Measurements from ENCODE around the gene TFIP11.

The TFIP11 gene

DNA sequence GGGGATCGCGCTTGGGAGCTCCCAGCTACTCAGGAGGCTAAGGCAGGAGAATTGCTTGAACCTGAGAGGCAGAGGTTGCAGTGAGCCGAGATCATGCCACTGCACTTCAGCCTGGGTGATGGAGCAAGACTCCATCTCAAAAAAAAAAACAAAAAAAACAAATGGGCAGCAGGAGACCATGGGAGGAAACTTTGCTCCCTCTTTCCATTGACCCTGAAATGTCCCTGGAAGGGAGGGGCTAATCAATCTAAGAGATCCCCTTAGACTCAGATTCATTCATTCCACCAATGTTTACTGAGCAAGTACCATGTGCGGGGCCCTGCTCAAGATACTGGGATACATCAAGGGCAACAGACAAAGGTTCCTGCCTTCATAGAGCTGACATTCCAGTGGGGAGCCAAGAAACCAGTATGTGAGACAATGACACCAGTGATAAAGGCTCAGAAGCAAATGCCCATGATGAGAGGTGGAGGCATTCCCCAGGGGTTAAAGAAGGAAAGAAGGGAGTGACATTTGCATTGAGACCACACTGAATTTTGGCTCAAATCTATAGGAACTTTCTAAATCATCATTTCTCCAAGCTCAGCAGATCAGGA is 37.7 kb upstream of the TFIP11 start:
- Histone ChIP-seq H3K4me2 (ENCODE audit: low read length, poor library complexity, severe bottlenecking) (no peak overlapping the region), H2AFZ (ENCODE audit: low read depth, low read length) (no peak overlapping the region), H2BK120ac (ENCODE audit: low read depth, low read length) (no peak overlapping the region), H2BK5ac (ENCODE audit: low read depth, low read length, poor library complexity, severe bottlenecking) (no peak overlapping the region), H2AK5ac (ENCODE audit: low read length, severe bottlenecking) (no peak overlapping the region), H3K9me3 (ENCODE audit: control insufficient read depth, low read length) (no peaks in the 10 kb centered on the region), H4K8ac (ENCODE audit: low read length) (no peak overlapping the region), H3K18ac (ENCODE audit: low read depth in 1 of 2, low read length in 2 of 2) (peak overlapping the region in 1 of 2 experiments; percentile 71), H2BK12ac (ENCODE audit: low read length in 2 of 2) (no peak overlapping the region), H3K4me1 (ENCODE audit: control insufficient read depth, insufficient read depth, low read depth, low read length) (peaks cover 14% of the 10 kb centered on the region), H3K27ac (ENCODE audit: low read length, poor library complexity, severe bottlenecking) (peak overlapping the region; percentile 10), H3K4me3 (ENCODE audit: insufficient read depth in 1 of 2, low read depth in 1 of 2, low read length in 2 of 2) (no peak overlapping the region), H3K27me3 (ENCODE audit: control insufficient read depth in 1 of 2, insufficient read depth in 1 of 2, low read length in 2 of 2) (no peaks in the 10 kb centered on the region), H3K36me3 (ENCODE audit: control insufficient read depth in 1 of 2, insufficient read depth in 2 of 2, low read depth in 1 of 2, low read length in 2 of 2) (no peaks in the 10 kb centered on the region), H3K23ac (ENCODE audit: low read length in 2 of 2) (no peak overlapping the region), H3K4ac (ENCODE audit: low read depth in 1 of 2, low read length in 2 of 2) (no peak overlapping the region), H4K91ac (ENCODE audit: low read length) (peak overlapping the region; percentile 43), H2BK15ac (ENCODE audit: low read depth, poor library complexity, severe bottlenecking) (no peak overlapping the region), H3K79me1 (replicated peaks; ENCODE audit: low read length, poor library complexity, severe bottlenecking) (peaks cover 25% of the 10 kb centered on the region), H3K9ac (ENCODE audit: low read length) (no peak overlapping the region), H3K14ac (ENCODE audit: low read length in 2 of 2) (no peak overlapping the region)
- DNase-seq = no peak
- 95% methylated on average over 3 of the region's 4 CpGs for WGBS

DNA sequence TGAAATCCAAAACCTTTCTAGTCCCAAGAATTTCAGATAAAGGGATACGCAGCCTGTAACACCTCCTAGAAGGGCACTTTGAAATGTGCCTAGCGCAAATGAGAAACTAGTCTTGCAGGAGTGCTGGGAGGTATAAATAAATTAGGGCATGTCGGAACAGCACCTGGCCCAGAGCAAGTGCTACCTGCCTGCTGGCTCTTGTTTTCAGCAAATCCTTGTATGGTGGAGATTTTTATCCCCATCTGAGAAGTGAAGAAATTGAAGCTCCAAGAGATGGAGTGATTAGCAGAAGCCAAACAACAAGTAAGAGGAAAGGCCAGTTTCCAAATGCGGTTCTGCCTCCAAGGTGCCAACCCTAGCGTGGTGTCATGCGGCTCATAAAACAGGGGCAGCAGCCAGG is 36.7 kb upstream of the TFIP11 start:
- DNase-seq = no peak
- no peak overlapping the region for H3K27ac ChIP-seq (ENCODE audit: low read length, poor library complexity, severe bottlenecking)
- H3K4me2 ChIP-seq (ENCODE audit: low read length, poor library complexity, severe bottlenecking) = no peak overlapping the region
- no peak overlapping the region for H3K23ac ChIP-seq (ENCODE audit: low read length in 2 of 2)
- no peak overlapping the region for H3K4me3 ChIP-seq (ENCODE audit: insufficient read depth in 1 of 2, low read depth in 1 of 2, low read length in 2 of 2)
- no peak overlapping the region for H2BK120ac ChIP-seq (ENCODE audit: low read depth, low read length)
- WGBS = 96% methylated on average over 6 of the region's 6 CpGs
- H2AFZ ChIP-seq (ENCODE audit: low read depth, low read length) = no peak overlapping the region
- no peak overlapping the region for H2AK5ac ChIP-seq (ENCODE audit: low read length, severe bottlenecking)
- no peak overlapping the region for H2BK5ac ChIP-seq (ENCODE audit: low read depth, low read length, poor library complexity, severe bottlenecking)
- H3K9me3 ChIP-seq (ENCODE audit: control insufficient read depth, low read length) = no peaks in the 10 kb centered on the region
- H3K4ac ChIP-seq (ENCODE audit: low read depth in 1 of 2, low read length in 2 of 2) = no peak overlapping the region
- no peak overlapping the region for H4K91ac ChIP-seq (ENCODE audit: low read length)
- H3K36me3 ChIP-seq (ENCODE audit: control insufficient read depth in 1 of 2, insufficient read depth in 2 of 2, low read depth in 1 of 2, low read length in 2 of 2) = peaks cover 0 to 7% of the 10 kb centered on the region in 2 experiments
- H3K14ac ChIP-seq (ENCODE audit: low read length in 2 of 2) = no peak overlapping the region
- H2BK15ac ChIP-seq (ENCODE audit: low read depth, poor library complexity, severe bottlenecking) = no peak overlapping the region
- no peak overlapping the region for H3K9ac ChIP-seq (ENCODE audit: low read length)
- H4K8ac ChIP-seq (ENCODE audit: low read length) = no peak overlapping the region
- H3K27me3 ChIP-seq (ENCODE audit: control insufficient read depth in 1 of 2, insufficient read depth in 1 of 2, low read length in 2 of 2) = no peaks in the 10 kb centered on the region
- H3K4me1 ChIP-seq (ENCODE audit: control insufficient read depth, insufficient read depth, low read depth, low read length) = peaks cover 11% of the 10 kb centered on the region
- H3K18ac ChIP-seq (ENCODE audit: low read depth in 1 of 2, low read length in 2 of 2) = no peak overlapping the region
- peaks cover 25% of the 10 kb centered on the region for H3K79me1 ChIP-seq (replicated peaks; ENCODE audit: low read length, poor library complexity, severe bottlenecking)
- peak overlapping the region in 1 of 2 experiments; percentile 39 for H2BK12ac ChIP-seq (ENCODE audit: low read length in 2 of 2)

DNA sequence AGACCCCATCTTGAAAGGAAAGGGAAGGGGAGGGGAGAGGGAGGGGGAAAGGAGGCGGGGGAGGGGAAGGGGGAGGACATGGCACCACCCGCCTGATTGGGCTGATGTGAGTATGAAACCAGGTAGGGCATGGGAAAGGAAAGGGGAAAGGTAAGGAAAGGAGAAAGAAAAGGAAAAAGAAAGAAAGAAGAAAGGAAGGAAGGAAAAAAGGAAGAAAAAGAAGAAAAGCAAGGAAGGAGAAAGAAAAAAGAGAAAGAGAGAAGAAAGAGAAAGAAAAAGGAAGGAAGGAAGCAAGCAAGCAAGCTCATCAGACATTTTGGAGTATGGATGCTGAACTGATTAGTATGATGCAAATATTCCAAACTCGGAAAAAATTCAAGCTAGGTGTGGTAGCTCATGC is 36.0 kb upstream of the TFIP11 start:
- Histone ChIP-seq H2BK120ac (ENCODE audit: low read depth, low read length) (no peak overlapping the region), H2AK5ac (ENCODE audit: low read length, severe bottlenecking) (no peak overlapping the region), H2BK15ac (ENCODE audit: low read depth, poor library complexity, severe bottlenecking) (no peak overlapping the region), H3K36me3 (ENCODE audit: control insufficient read depth in 1 of 2, insufficient read depth in 2 of 2, low read depth in 1 of 2, low read length in 2 of 2) (peaks cover 0 to 7% of the 10 kb centered on the region in 2 experiments), H3K27me3 (ENCODE audit: control insufficient read depth in 1 of 2, insufficient read depth in 1 of 2, low read length in 2 of 2) (no peaks in the 10 kb centered on the region), H2AFZ (ENCODE audit: low read depth, low read length) (no peak overlapping the region), H3K9me3 (ENCODE audit: control insufficient read depth, low read length) (no peaks in the 10 kb centered on the region), H3K18ac (ENCODE audit: low read depth in 1 of 2, low read length in 2 of 2) (no peak overlapping the region), H3K9ac (ENCODE audit: low read length) (no peak overlapping the region), H3K27ac (ENCODE audit: low read length, poor library complexity, severe bottlenecking) (no peak overlapping the region), H3K4me2 (ENCODE audit: low read length, poor library complexity, severe bottlenecking) (no peak overlapping the region), H4K8ac (ENCODE audit: low read length) (no peak overlapping the region), H3K79me1 (replicated peaks; ENCODE audit: low read length, poor library complexity, severe bottlenecking) (peaks cover 22% of the 10 kb centered on the region), H3K4ac (ENCODE audit: low read depth in 1 of 2, low read length in 2 of 2) (no peak overlapping the region), H3K4me3 (ENCODE audit: insufficient read depth in 1 of 2, low read depth in 1 of 2, low read length in 2 of 2) (no peak overlapping the region), H3K14ac (ENCODE audit: low read length in 2 of 2) (no peak overlapping the region), H4K91ac (ENCODE audit: low read length) (no peak overlapping the region), H2BK5ac (ENCODE audit: low read depth, low read length, poor library complexity, severe bottlenecking) (no peak overlapping the region), H2BK12ac (ENCODE audit: low read length in 2 of 2) (no peak overlapping the region), H3K23ac (ENCODE audit: low read length in 2 of 2) (no peak overlapping the region), H3K4me1 (ENCODE audit: control insufficient read depth, insufficient read depth, low read depth, low read length) (peaks cover 10% of the 10 kb centered on the region)
- DNase-seq = no peak
- 94% methylated on average over 3 of the region's 3 CpGs for WGBS

DNA sequence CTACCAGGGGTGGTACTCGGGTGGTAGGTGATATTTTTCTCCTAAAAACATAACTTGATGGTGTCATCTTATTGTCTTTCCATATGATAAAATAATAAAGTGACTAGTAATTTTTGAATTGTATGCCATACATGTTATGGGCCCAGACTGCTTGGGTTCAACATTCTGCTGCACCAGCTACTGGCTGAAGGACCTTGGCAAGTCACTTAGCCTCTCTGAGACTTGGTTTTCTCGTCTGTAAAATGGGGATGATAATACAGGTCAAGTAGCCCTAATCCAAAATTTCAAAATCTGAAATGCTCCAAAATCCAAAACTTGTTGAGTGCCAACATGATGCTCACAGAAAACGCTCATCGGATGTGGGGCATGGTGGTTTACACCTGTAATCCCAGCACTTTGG is 35.6 kb upstream of the TFIP11 start:
- Histone ChIP-seq H3K4me3 (ENCODE audit: insufficient read depth in 1 of 2, low read depth in 1 of 2, low read length in 2 of 2) (no peak overlapping the region), H3K4ac (ENCODE audit: low read depth in 1 of 2, low read length in 2 of 2) (no peak overlapping the region)

More for the DNA sequence above, 35.6 kb upstream of the TFIP11 start:
- Histone ChIP-seq H4K91ac (ENCODE audit: low read length) (no peak overlapping the region), H3K9me3 (ENCODE audit: control insufficient read depth, low read length) (no peaks in the 10 kb centered on the region), H2AK5ac (ENCODE audit: low read length, severe bottlenecking) (no peak overlapping the region), H3K23ac (ENCODE audit: low read length in 2 of 2) (no peak overlapping the region), H2BK5ac (ENCODE audit: low read depth, low read length, poor library complexity, severe bottlenecking) (no peak overlapping the region), H4K8ac (ENCODE audit: low read length) (no peak overlapping the region), H3K36me3 (ENCODE audit: control insufficient read depth in 1 of 2, insufficient read depth in 2 of 2, low read depth in 1 of 2, low read length in 2 of 2) (peaks cover 0 to 10% of the 10 kb centered on the region in 2 experiments), H3K79me1 (replicated peaks; ENCODE audit: low read length, poor library complexity, severe bottlenecking) (peaks cover 22% of the 10 kb centered on the region), H3K9ac (ENCODE audit: low read length) (no peak overlapping the region), H3K27ac (ENCODE audit: low read length, poor library complexity, severe bottlenecking) (no peak overlapping the region), H3K18ac (ENCODE audit: low read depth in 1 of 2, low read length in 2 of 2) (no peak overlapping the region), H3K27me3 (ENCODE audit: control insufficient read depth in 1 of 2, insufficient read depth in 1 of 2, low read length in 2 of 2) (no peaks in the 10 kb centered on the region), H3K14ac (ENCODE audit: low read length in 2 of 2) (no peak overlapping the region), H2BK15ac (ENCODE audit: low read depth, poor library complexity, severe bottlenecking) (no peak overlapping the region), H3K4me1 (ENCODE audit: control insufficient read depth, insufficient read depth, low read depth, low read length) (peaks cover 10% of the 10 kb centered on the region), H2BK120ac (ENCODE audit: low read depth, low read length) (no peak overlapping the region), H3K4me2 (ENCODE audit: low read length, poor library complexity, severe bottlenecking) (no peak overlapping the region), H2BK12ac (ENCODE audit: low read length in 2 of 2) (no peak overlapping the region), H2AFZ (ENCODE audit: low read depth, low read length) (no peak overlapping the region)
- WGBS = over 99% methylated on average over 3 of the region's 4 CpGs
- no peak for DNase-seq
